Limb (tissue), 2 donors: ENCODE measurements around the gene CDHR3.
"Not testable (repeated sequence)": the region's sequence is repeated elsewhere in the genome, so short reads cannot be mapped to it uniquely, and the experiment has no call there.

Source experiments
- DNase-seq, 2 donors: peaks; one replicate each; pipeline ENCODE4 v3.0.0-alpha.2; 2016; ENCODE audit errors: extremely low spot score in 2 of 2

Gene CDHR3

DNA sequence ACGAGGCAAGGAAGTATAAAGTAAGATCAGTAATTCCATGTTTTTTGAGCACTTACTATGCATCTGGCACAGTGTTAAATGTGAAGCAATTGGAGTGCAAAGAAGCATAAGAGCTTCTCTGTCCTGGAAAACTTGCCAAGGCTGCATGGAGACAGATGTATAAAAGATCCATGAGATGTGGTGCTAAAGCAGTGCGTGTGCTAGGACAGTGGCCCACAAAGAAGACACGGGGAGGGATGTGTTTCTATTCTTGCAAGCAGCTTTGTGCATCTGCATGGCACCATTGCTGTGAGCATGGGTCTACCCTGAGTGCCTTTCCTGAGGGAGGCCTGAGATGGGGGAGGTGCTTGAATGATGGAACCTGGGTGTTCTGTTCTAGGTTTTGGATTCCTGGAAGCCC, 5.1 kb upstream of the CDHR3 start:
- DNase-seq = no peak

GRCh38 chr7:105962353-105962752, 711 bp upstream of the CDHR3 start:
- DNase-seq = no peak

DNA sequence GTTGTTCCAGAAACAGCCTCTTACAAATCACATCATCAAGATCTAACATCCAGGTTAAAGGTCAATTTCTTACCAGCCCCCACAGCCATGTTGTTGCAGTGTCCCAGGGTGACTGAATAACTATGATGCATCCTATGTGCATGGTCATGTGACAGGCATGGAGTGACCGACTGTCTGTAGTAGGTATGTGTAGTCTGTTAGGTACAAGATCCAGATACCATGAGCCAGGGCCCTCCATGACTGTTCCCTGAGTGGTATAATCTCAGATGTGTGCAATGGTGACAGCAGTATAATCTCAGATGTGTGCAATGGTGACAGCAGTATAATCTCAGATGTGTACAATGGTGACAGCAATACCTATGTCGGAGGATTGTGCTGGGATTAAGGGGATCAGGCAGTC, 8.8 kb downstream of the CDHR3 start:
- DNase-seq = no peak

GRCh38 chr7:105972276-105972675, 9.2 kb downstream of the CDHR3 start:
- DNase-seq = no peak

DNA sequence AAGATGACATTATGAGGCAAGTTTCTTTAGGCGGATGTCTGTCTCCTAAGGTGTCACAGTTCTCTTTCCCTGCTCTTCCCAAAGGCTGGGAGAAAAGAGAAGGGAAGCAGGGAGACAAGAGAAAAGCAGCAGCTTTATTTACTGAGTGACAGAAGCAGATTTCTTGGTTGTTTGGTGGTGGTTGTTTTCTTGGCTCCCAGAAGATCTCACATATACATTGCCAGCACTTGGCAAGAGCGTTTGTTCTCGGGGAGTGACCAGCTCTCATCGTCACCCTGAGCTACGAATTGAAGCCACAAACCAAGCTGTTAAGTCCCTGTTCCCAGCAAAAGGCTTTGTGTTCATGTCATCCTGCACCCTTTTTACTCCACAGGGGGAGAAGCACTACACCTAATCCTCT, 11.4 kb downstream of the CDHR3 start:
- no peak for DNase-seq

DNA sequence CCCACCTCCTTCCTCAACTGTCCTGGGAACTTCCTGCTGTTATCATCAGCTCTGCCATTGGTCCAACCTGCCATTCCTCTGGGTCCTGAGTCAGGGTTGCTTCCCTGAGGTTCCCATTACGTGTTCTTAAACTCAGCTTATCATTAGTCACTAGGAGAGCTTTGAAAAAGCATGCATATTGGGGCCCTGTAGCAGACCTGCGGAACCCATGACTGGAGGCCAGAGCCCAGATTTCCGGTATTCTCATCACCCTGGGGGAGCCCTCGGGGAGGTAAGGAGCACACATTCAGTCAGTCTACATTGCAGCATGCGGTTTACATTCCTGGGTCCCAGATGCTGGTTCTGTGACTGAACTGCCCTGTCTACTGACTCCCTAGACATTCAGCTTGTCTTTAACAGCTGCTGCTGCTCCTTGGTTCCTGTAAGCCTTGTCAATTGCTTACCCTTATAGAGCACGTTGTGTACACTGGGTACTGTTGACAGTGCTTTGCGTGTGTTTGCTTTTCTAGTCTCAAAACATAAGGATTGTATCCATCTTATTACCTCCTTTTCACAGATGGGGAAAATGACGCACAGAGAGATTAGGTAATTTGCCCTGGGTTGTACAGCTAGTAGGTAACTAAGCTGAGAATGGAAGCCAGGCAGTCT, 12.8 kb downstream of the CDHR3 start:
- DNase-seq = no peak

DNA sequence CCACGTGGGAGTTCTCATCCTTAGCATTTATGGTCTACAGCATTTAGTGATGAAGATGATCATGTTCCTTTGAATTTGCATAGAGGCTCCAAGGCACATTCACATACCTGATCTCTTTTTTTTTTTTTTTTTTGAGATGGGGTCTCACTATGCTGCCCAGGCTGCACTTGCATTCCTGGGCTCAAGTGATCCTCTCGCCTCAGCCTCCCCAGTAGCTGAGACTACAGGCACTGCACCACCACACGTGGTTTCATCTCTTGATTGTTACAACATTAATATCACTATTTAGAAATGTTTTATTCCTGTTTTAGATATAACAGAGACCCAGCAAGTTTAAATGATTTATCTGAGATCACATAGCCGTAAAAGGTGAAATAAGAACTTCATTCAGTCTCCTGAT, 13.8 kb downstream of the CDHR3 start:
- no peak for DNase-seq

- DNase-seq = no peak
Measured at GRCh38 chr7:105978035-105978434, 15.0 kb downstream of the CDHR3 start.

DNA sequence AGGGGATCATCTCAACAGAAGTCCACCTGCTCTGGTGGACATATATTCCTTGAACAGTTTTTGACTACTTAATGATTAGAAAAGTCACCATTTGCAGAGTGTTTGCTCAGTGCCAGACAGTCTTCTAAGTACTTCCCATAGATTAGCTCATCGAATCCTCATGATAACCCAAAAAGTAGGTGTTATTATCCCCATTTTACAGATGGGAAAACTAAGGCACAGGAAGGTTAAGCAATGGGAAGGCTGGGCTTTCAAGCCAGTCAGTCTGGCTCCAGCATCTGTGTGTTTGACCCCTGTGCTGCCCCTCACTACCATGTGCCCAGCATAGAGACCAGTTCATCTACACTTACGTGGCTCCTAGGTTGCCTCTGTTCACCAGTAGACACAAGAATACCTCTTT, 15.9 kb downstream of the CDHR3 start:
- DNase-seq = no peak

DNA sequence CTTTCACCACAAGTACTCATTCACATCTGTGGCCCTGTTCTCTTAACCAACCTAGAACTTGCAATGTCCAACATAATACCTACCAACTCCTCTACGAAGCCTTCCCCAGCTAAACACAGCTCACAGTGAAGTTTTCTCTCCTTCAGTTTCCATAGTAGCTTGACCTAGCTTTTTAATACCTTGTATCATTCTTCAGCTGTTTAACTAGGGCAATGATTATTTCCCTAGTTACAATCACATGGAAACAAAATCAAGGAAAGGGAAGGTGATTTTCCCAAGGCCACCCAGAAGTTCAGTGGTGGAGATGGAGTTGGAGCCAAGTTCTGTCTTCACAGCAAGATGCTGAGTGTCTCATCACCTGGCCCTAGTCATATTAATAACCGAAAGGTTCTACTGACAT, 16.3 kb downstream of the CDHR3 start:
- no peak for DNase-seq

GRCh38 chr7:105980645-105981396, 17.8 kb downstream of the CDHR3 start:
- DNase-seq = no peak

- DNase-seq = no peak
Measured at GRCh38 chr7:105982388-105982787, 19.3 kb downstream of the CDHR3 start.

DNA sequence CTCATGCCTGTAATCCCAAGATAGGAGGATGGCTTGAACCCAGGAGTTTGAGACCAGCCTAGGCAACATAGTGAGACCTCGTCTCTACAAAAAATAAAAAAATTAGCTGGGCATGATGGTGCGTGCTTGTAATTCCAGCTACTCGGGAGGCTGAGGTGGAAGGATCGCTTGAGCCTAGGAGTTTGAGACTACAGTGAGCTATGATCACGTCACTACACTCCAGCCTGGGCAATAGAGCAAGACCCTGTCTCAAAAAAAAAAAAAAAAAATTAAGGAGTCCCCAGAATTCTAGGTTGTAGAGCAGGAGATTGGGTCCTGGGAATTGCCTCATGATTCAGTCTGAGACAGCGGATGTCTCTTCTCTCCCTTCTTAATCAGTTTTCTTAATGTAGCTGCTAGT, 21.7 kb downstream of the CDHR3 start:
- DNase-seq = not testable (repeated sequence)

- DNase-seq = no peak
Measured at GRCh38 chr7:105985229-105985628, 22.2 kb downstream of the CDHR3 start.

GRCh38 chr7:105985672-105986215, 22.7 kb downstream of the CDHR3 start:
- DNase-seq = no peak

- no peak for DNase-seq
Measured at GRCh38 chr7:105987046-105987445, 24.0 kb downstream of the CDHR3 start.

GRCh38 chr7:105988276-105988675, 25.2 kb downstream of the CDHR3 start:
- no peak for DNase-seq

DNA sequence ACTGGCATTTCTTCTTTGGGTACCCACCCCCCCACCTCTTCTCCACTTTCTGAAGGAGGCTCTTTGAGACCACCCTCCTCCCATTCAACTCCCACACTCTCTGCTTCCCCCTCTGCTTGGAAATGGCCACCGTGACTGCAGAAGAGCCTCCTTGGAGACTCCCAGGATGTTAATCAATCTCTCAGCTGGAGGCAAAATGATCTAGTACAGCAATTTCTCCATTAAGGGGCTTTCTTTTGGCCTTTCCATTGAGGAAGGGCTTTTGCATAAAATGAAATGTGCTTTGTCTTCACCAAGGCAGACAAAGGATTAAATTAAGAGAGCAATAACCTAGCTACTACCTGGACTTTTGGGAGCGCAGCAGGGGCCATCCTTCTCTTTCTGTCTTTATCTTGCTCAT, 26.1 kb downstream of the CDHR3 start:
- DNase-seq = no peak

GRCh38 chr7:105989686-105990085, 26.6 kb downstream of the CDHR3 start:
- DNase-seq = no peak

DNA sequence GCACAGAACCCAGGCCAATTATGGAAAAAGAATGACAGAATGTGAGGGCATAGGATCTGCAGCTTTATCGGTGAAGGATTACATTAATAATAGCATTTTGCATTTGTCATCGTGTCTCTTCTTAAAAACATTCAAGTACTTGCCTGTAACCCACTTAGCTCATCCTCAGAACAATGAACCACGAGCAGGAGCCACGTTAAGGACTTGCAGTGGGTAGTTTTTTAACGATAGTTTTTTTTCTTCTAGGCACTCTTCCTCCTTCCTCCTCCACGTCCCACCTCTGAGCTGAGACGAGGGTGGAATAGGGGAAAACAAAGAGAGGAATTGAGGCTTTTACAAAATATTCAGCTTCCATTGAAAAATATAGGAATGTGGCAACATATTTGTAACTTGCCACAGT, 27.1 kb downstream of the CDHR3 start:
- no peak for DNase-seq

GRCh38 chr7:105990727-105991453, 27.8 kb downstream of the CDHR3 start:
- no peak for DNase-seq

DNA sequence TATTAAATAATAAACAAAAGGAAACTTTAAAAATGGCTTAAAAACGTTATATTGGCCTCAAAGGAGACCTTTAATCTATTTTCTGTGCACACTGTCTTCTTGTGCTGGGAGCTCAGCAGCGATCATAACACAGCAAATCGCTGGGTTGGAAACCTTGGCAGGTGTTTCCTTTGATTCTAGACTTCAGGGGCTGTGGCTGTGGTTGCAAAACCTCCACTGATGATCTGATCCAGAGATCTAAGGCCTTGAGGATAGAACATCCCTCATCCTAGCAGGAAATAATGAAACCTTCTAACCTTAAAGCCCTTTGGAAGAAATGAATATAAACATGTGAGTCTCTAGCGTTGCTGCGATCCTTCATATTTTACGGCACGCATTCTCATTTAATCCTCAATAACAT, 29.8 kb downstream of the CDHR3 start:
- DNase-seq = no peak
